Stimulated activated CD8-positive, alpha-beta memory T cell treated with anti-CD3 and anti-CD28 coated beads, Interleukin-7, amount 100 ng/mL, for 24 hours (primary cell): ENCODE data around the gene CDCP1.
"Not testable (repeated sequence)": the region's sequence is repeated elsewhere in the genome, so short reads cannot be mapped to it uniquely, and the experiment has no call there.

ENCODE experiments used
- DNase-seq: peaks from one replicate; pipeline ENCODE4 v3.0.0-alpha.2; 2020; ENCODE audit warnings: low read depth

Gene CDCP1

DNA sequence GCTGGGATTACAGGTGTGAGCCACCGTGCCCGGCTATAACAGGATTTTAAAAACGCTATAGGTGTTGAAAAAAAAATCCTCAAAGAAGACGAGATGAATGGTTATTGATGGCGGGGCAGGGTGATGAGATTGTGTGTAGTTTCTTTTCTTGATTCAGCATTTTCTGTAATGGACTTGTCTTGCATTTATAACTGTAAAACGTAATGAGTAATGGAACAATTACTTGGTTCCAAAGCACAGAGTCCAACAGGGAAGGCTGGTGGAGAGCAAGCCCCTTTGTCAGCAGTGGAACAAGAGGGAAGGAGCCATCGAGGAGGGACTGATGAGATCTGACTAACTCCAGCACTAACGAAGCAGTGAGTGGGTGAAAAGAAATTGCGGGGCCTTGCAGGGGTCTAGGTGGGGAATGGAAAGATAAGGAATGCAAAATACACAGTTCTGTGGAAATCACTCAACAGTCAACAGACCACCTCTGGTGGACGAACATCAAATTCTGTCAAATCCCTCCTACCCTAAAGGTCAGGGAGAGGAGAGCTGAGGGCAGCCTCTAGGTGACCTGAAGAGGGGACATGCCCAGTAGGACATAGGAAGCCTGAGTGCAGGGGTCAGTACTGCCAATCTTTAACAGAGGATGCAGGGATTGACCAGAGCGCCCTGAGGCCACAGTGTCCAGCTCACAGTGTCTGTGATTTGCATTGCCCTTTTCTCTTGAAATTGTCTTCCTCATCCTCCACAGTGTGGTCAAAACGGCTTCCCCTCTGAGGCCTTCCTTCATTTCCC is 23.1 kb upstream of the CDCP1 start:
- no peak for DNase-seq

DNA sequence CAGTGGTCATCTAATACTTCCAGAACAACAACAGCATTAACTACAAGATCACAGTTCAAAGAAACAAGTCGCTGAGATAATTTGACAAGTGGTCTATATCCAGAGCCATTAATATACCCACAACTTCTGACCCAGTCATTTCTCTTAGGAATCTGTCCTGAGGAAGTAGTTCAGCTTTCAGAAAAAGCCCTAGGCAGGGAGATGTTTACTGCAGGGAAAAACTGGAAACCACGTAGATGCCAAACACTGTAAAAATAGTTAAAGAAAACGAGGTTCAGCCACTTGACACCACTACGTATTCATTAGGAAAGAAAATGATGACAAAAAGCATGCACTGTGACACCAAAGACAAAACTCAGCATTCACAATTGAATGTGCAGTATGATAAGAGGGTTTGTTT is 22.3 kb upstream of the CDCP1 start:
- DNase-seq: no peak

DNA sequence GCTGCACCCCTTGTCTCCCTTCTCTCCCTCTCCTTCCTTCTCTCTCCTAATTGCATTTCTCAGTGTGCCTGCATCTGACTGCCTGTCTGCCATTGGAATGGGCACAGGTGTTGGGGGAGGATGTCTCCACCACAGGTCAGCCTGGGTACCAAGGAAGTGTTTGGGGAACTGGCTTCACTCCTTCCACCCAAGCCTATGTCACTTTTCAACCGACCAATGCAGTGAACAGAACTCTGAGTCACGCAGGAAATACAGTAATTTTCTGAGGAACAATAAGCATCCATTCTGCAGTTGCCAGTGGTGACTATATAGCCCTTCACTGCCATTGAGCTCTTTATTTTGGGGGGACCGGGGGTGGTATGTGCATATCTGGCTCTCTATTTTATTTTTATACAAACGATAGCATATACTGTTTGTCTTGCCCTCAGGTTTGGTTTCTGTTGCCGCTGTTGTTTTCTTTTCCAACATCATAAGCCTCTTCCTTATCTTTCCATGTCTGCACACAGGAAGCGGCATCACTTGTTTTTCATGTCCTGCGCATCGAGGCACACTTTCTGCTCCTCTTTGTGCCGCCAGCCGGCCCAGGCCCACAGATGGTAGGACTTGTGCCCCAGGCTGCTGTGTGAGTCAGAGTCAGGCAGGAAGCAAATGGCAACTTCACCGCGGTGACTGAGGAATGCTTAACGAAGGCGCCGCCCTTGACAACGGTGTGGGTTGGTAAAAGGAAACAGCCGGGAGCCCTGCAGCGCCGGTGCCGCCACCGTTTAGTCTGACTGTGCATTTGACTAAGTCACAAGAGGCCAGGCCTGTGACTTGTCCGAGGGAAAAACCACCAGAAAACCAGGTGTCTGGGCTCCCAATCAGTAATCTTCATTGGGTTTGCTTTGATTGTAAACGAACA is 21.1 kb upstream of the CDCP1 start:
- DNase-seq: peak; percentile 70

- DNase-seq: no peak
These were observed 20.2 kb upstream of the CDCP1 start for GRCh38 chr3:45166321-45166879.

GRCh38 chr3:45165497-45166283 is 19.5 kb upstream of the CDCP1 start:
- DNase-seq: no peak

DNA sequence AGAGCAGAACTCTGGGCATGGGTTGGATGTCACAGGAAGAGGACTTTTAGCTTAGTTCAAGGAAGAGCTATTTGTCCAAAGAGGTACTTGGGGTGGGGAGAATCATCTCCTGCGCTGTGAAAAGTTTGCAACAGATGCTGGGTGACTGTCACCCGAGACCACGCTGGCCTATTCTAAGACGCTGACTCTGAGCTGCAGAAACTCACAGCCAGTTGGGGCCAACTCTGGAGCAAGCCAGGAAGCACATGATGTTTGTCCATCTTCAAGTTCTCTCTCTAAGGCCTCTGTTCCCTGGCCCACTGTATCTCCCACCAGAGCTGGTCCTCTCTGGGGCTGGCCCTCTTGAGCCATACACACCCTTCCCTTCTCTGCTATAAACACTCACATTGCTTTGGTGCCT is 17.9 kb upstream of the CDCP1 start:
- no peak for DNase-seq

- no peak for DNase-seq
These were observed 17.3 kb upstream of the CDCP1 start for GRCh38 chr3:45163481-45163880.

DNA sequence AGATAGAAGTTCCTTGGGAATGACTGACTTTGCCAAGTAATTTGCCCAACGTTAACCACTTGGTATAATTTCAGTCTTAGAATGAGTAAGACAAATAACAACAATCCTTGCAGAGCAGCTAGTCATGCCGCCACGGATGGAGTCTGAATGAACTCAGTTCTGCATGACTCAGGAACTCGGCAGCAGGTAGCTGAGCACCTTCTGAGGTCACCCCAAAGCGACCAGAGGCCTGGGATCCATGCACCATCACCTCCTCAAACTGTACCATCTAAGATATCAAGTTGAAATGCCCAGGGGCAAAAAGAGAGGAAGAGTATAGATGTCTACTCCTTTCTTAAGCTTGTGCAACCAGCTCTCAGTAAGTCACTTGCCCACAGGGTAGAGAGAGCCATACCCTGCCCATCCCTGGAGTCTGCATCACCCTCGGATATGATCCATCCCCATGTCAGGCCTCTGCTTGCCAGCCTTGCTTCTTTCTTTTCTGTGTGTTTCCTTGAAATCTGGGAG is 8.5 kb upstream of the CDCP1 start:
- no peak for DNase-seq

DNA sequence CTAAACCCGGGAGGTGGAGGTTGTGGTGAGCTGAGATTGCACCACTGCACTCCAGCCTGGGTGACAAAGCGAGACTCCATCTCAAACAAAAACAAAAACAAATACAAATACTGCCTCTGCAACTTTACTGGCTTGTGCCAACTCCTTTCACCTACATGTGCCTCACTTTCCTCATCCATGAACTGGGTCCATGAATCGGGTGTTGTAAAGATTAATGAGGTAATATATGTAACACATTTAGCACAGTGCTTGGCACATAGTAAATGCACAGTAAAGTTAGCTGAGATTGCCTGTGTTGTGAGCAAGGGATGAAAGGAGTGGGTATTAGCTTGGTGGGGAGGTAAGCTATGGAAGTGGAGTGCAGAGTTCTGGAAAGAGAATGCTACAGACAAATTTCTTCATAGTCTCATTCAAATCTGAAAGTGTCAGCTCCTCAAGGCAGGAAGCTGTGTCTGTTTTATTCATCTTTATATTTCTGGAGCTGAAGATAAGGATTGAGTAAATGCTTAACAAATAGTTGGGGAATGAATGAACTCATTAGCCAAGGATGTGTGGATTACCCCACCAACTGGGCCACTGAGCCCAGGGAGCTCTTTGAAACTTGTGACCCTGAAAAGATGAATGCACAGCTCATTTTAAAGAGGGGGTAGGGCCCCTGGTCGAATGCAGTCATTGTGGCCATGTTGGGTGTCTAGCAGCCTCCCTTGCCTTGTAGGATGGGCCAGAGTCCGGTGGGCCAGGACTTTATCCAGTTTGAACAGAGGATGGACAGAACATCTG is 7.7 kb upstream of the CDCP1 start:
- no peak for DNase-seq

GRCh38 chr3:45152307-45152706 is 6.1 kb upstream of the CDCP1 start:
- no peak for DNase-seq

- no peak for DNase-seq
These were observed 4.9 kb upstream of the CDCP1 start for GRCh38 chr3:45151100-45151499.

DNA sequence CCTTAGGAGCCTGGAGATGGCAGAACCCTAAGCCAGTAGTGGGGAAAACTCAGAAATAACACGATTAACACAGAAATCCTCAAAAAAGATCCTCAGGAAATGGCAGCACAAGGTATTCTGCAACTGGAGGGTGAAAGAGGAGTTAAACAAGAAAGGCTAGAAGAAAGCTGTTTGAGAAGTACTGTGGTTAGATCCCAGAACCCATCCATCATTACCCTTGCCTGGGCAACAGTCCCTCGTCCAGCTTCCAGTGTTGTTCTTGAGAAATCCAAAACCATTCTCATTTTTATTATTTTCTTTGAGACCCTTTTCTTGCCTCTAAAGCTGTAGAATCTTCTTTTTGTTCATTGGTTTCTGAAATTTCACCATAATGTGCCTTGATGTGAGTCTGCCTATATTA is 2.7 kb upstream of the CDCP1 start:
- DNase-seq: no peak

GRCh38 chr3:45145223-45145622 is 955 bp downstream of the CDCP1 start:
- DNase-seq: no peak

GRCh38 chr3:45143673-45144671 is 2.2 kb downstream of the CDCP1 start:
- no peak for DNase-seq

DNA sequence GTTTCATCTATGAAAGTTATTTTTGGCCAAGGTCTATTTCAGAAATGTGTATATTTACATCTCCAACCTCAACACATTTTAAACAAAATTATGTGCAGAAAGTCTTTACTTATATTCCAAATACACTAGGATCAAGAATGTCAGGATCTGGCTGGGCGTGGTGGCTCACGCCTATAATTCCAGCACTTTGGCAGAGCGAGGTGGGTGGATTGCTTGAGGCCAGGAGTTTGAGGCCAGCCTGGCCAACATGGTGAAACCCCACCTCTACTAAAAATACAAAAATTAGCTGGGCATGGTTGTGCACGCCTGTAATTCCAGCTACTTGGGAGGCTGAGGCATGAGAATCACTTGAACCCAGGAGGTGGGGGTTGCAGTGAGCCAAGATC is 5.4 kb downstream of the CDCP1 start:
- not testable (repeated sequence) for DNase-seq

- DNase-seq: no peak
These were observed 5.9 kb downstream of the CDCP1 start for GRCh38 chr3:45140141-45140769.

GRCh38 chr3:45139372-45140140 is 6.6 kb downstream of the CDCP1 start:
- DNase-seq: no peak

DNA sequence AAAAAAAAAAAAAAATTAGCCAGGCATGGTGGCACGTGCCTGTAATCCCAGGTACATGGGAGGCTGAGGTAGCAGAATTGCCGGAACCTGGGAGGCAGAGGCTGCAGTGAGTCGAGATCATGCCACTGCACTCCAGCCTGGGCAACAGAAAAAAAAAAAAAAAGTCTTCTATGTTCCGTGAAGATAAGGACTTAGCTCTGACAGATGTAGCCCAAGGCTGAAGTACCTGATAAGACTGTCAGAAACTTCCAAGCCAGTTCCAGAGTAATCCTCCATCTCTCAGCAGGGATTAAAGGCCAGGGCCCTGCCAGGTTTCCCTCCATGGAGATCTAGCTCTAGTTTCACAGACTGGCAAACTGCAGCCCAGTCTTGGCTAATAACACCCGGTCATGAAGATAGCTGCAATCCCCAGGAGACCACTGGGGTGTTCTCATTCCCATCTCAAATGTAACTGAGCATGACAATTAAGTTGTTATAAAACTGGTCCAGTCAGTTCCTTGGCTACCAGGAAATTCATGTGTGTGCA is 8.5 kb downstream of the CDCP1 start:
- DNase-seq: no peak
